CD14-positive monocyte (primary cell): ENCODE measurements around the gene PEX10. TPM values are rescaled to one million over a fixed set of nuclear protein-coding genes. Genes with fewer than 3 reads are reported as not detected.

Source experiments
- DNase-seq, 3 donors: peaks; one replicate each; pipeline ENCODE4 v3.0.0-alpha.2; 2011 to 2022
- H2AFZ ChIP-seq: 2 replicates; pipeline ENCODE4 v1.6.0; 2012; ENCODE audit warnings: mild to moderate bottlenecking, low read depth, low read length, inconsistent platforms; ENCODE audit not compliant: insufficient read depth, poor library complexity, severe bottlenecking
- H3K27ac ChIP-seq, 2 donors: 1 replicate in 1 of 2; 2 replicates in 1 of 2; pipeline ENCODE4 v1.5.1; 2012 to 2013; ENCODE audit warnings: low read length in 2 of 2, control low read depth in 1 of 2, inconsistent platforms in 1 of 2, low read depth in 1 of 2, mild to moderate bottlenecking in 1 of 2
- H3K27me3 ChIP-seq, 2 donors: one replicate each; pipeline versions ENCODE4 v1.6.0 to v1.6.1; 2011 to 2013; ENCODE audit warnings: low read length in 2 of 2; ENCODE audit not compliant: control insufficient read depth in 2 of 2, insufficient read depth in 2 of 2
- H3K36me3 ChIP-seq, 2 donors: replicated peaks in 1 of 2; 1 replicate in 1 of 2; 2 replicates in 1 of 2; pipeline versions ENCODE4 v1.5.1 to v1.6.1; 2012 to 2013; ENCODE audit warnings: low read length in 2 of 2, control low read depth in 1 of 2, inconsistent platforms in 1 of 2, mild to moderate bottlenecking in 1 of 2; ENCODE audit not compliant: insufficient read depth in 2 of 2, control insufficient read depth in 1 of 2
- H3K4me1 ChIP-seq, 2 donors: 1 replicate in 1 of 2; 2 replicates in 1 of 2; pipeline versions ENCODE4 v1.5.1 to v1.6.1; 2012 to 2013; ENCODE audit warnings: low read length in 2 of 2, control low read depth in 1 of 2, inconsistent platforms in 1 of 2, mild to moderate bottlenecking in 1 of 2, moderate library complexity in 1 of 2; ENCODE audit not compliant: insufficient read depth in 2 of 2, control insufficient read depth in 1 of 2
- H3K4me2 ChIP-seq: replicated peaks from 2 replicates; pipeline ENCODE3; 2012; ENCODE audit warnings: low read length, moderate library complexity, mild to moderate bottlenecking; ENCODE audit not compliant: poor library complexity, severe bottlenecking; ENCODE audit errors: extremely low read depth
- H3K4me3 ChIP-seq, 3 experiments: fragments of 200-600 bp in 1 of 3; sonication (generic) in 1 of 3; replicated peaks in 1 of 3; 1 replicate in 2 of 3; 2 replicates in 1 of 3; pipeline ENCODE4 v1.5.1; 2011 to 2013; ENCODE audit warnings: low read length in 3 of 3, mild to moderate bottlenecking in 3 of 3, control low read depth in 2 of 3, low read depth in 2 of 3, inconsistent platforms in 1 of 3, moderate library complexity in 1 of 3
- H3K79me2 ChIP-seq: 2 replicates; pipeline ENCODE4 v1.6.0; 2012; ENCODE audit warnings: mild to moderate bottlenecking, control low read depth, inconsistent platforms, low read length, moderate library complexity; ENCODE audit not compliant: insufficient read depth
- H3K9ac ChIP-seq: 2 replicates; pipeline ENCODE4 v1.6.0; 2017; ENCODE audit warnings: low read length, mild to moderate bottlenecking; ENCODE audit not compliant: insufficient read depth, poor library complexity, severe bottlenecking
- H3K9me3 ChIP-seq, 2 donors: replicated peaks in 1 of 2; 1 replicate in 1 of 2; 2 replicates in 1 of 2; pipeline versions ENCODE4 v1.5.1 to v1.6.1; 2012 to 2013; ENCODE audit warnings: low read length in 2 of 2, control low read depth in 1 of 2; ENCODE audit not compliant: control insufficient read depth in 1 of 2, insufficient read depth in 1 of 2
- H4K20me1 ChIP-seq: 2 replicates; pipeline ENCODE4 v1.6.0; 2012; ENCODE audit warnings: mild to moderate bottlenecking, low read length, control low read depth, moderate library complexity; ENCODE audit not compliant: insufficient read depth
- H3K27ac Mint-ChIP-seq, 7 donors: one replicate each; pipeline ENCODE4 v1.8.0; 2020; ENCODE audit warnings: mild to moderate bottlenecking in 7 of 7, mixed read lengths in 7 of 7, moderate library complexity in 6 of 7, inconsistent platforms in 2 of 7
- H3K27me3 Mint-ChIP-seq, 3 donors: one replicate each; pipeline ENCODE4 v1.8.0; 2021 to 2022; ENCODE audit warnings: low read depth in 3 of 3, mild to moderate bottlenecking in 3 of 3, mixed read lengths in 3 of 3, moderate library complexity in 3 of 3, inconsistent platforms in 1 of 3
- H3K36me3 Mint-ChIP-seq, 2 donors: one replicate each; pipeline ENCODE4 v1.8.0; 2020; ENCODE audit warnings: mixed read lengths in 2 of 2, inconsistent platforms in 1 of 2, mild to moderate bottlenecking in 1 of 2
- H3K4me1 Mint-ChIP-seq: one replicate; pipeline ENCODE4 v1.8.0; 2020; ENCODE audit warnings: mild to moderate bottlenecking, mixed read lengths
- H3K4me3 Mint-ChIP-seq, 2 donors: one replicate each; pipeline ENCODE4 v1.8.0; 2020; ENCODE audit warnings: mild to moderate bottlenecking in 2 of 2, mixed read lengths in 2 of 2, moderate library complexity in 1 of 2
- H3K9me3 Mint-ChIP-seq, 7 donors: one replicate each; pipeline ENCODE4 v1.8.0; 2020 to 2022; ENCODE audit warnings: mixed read lengths in 7 of 7, mild to moderate bottlenecking in 6 of 7, moderate library complexity in 6 of 7, inconsistent platforms in 2 of 7
- WGBS: methylation state at CpG from one replicate; pipeline ENCODE4 v1.1.5; 2013; ENCODE audit warnings: missing lambda C conversion rate; ENCODE audit not compliant: insufficient coverage; 5-methylcytosine and 5-hydroxymethylcytosine counted together
- intact Hi-C, 2 donors: fragments of 100-400 bp; cut with micrococcal nuclease; formaldehyde crosslinking; loops; one replicate each; pipeline versions ENCODE4 v1.15.0 to v1.15.1; 2023
- polyA plus RNA-seq, 3 donors: library from polyadenylated mRNA; depleted of rRNA in 1 of 3; unstranded in 2 of 3; stranded (reverse) in 1 of 3; fragments of 300-500 nt in 2 of 3; fragments of >200 nt in 1 of 3; fragmentation: Illumina TruSeq in 2 of 3; gene quantifications; 1 replicate in 2 of 3; 2 replicates in 1 of 3; pipeline ENCODE4 v1.2.3, GENCODE V29; 2012 to 2021
- TF ChIP-seq, protein P1 (sequence below): fragments of 200-600 bp; IDR thresholded peaks from one replicate; pipeline ENCODE4 v1.8.0; 2022; ENCODE audit warnings: antibody characterized with exemption, mild to moderate bottlenecking

PEX10 gene
- polyA plus RNA-seq, 3 donors: 7.0 to 10.5 (median 8.2) TPM

DNA sequence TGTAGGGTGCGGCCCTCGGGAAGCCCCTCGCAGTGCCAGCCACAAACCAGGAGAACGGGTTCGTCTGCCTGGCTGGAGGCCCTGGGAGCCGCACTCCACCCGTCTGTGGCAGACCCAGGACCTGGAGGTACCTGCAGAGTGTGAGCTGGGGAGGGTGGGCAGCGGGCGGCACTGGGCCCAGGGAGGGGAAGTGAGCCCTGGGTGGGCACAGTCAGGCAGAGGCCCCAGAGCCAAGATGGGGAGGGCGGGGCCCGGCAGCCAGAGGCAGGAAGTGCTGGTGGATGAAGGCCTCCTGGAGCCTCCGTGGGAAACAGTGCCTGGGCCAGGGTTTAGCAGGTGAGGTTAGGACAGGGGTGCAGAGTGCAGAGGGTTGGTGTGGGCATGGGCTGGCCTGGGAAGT is 4.0 kb upstream of the PEX10 start:
- Mint-ChIP-seq H3K36me3 (no peaks in the 10 kb centered on the region), H3K27ac (no peak overlapping the region), H3K9me3 (peaks cover 0 to 4% (median 0%) of the 10 kb centered on the region in 7 donors), H3K4me3 (peak overlapping the region; percentile 51 to 67), H3K27me3 (peaks cover 27 to 53% (median 28%) of the 10 kb centered on the region in 3 donors), H3K4me1 (peaks cover 18% of the 10 kb centered on the region)
- Histone ChIP-seq H3K9me3 (no peaks in the 10 kb centered on the region), H3K4me1 (peaks cover 24 to 46% of the 10 kb centered on the region in 2 donors), H3K9ac (no peak overlapping the region), H4K20me1 (no peaks in the 10 kb centered on the region), H3K79me2 (peaks cover 5% of the 10 kb centered on the region), H3K27ac (no peak overlapping the region), H3K36me3 (no peaks in the 10 kb centered on the region), H3K4me3 (peak overlapping the region in 1 of 3 experiments; percentile 30), H3K4me2 (peak overlapping the region; percentile 44), H3K27me3 (peaks cover 0 to 13% of the 10 kb centered on the region in 2 donors), H2AFZ (peak overlapping the region; percentile 13)
- TF ChIP-seq, protein P1, sequence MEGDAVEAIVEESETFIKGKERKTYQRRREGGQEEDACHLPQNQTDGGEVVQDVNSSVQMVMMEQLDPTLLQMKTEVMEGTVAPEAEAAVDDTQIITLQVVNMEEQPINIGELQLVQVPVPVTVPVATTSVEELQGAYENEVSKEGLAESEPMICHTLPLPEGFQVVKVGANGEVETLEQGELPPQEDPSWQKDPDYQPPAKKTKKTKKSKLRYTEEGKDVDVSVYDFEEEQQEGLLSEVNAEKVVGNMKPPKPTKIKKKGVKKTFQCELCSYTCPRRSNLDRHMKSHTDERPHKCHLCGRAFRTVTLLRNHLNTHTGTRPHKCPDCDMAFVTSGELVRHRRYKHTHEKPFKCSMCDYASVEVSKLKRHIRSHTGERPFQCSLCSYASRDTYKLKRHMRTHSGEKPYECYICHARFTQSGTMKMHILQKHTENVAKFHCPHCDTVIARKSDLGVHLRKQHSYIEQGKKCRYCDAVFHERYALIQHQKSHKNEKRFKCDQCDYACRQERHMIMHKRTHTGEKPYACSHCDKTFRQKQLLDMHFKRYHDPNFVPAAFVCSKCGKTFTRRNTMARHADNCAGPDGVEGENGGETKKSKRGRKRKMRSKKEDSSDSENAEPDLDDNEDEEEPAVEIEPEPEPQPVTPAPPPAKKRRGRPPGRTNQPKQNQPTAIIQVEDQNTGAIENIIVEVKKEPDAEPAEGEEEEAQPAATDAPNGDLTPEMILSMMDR: no peak
- 3% methylated on average over 12 of the region's 12 CpGs for WGBS
- no peak for DNase-seq
- intact Hi-C loops: loop anchor here in 1 of 2 donors (5.0 to 10.0 kb wide), 2 partner anchors 366 to 388 kb away; partner anchors contain the start of gene TTC34

DNA sequence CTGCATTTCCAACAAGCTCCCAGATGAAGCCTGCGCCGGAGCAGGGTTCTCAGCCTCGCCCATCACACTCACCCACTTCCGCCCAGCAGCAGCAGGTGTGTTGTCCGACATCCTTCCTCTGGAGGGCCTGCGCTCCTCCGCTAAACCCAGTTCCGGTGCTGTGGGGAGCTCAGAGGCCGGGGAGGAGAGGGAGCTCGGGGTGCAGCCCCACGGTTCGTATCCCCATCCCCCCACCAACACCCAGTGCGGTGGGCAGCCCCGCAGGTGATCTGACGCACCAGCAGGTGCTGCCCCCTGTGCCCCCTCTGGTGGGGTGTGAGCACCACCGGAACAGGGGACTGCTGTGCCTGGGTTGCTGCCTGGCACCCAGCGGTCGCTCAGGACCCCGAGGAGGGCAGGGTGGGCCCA is 3.4 kb upstream of the PEX10 start:
- peak overlapping the region in 1 of 2 donors; percentile 75 for H3K4me3 Mint-ChIP-seq
- H3K4me3 ChIP-seq: peak overlapping the region in 1 of 3 experiments; percentile 30
- H3K36me3 ChIP-seq: no peaks in the 10 kb centered on the region
- no peak for DNase-seq
- H3K27me3 ChIP-seq: peaks cover 0 to 13% of the 10 kb centered on the region in 2 donors
- H3K36me3 Mint-ChIP-seq: no peaks in the 10 kb centered on the region
- H3K4me1 Mint-ChIP-seq: peaks cover 19% of the 10 kb centered on the region
- H2AFZ ChIP-seq: peak overlapping the region; percentile 13
- 0% methylated on average over 1 of the region's 19 CpGs for WGBS
- H3K27me3 Mint-ChIP-seq: peaks cover 27 to 53% (median 28%) of the 10 kb centered on the region in 3 donors
- peaks cover 0 to 4% (median 0%) of the 10 kb centered on the region in 7 donors for H3K9me3 Mint-ChIP-seq
- TF ChIP-seq, protein P1: no peak
- H3K9me3 ChIP-seq: no peaks in the 10 kb centered on the region
- H3K27ac Mint-ChIP-seq: no peak overlapping the region
- intact Hi-C loops: loop anchor here (2.0 to 10.0 kb wide), 3 partner anchors 231 to 389 kb away; partner anchors contain the start of gene TTC34 (in 1 of the 2)
- no peak overlapping the region for H3K27ac ChIP-seq
- peaks cover 24 to 46% of the 10 kb centered on the region in 2 donors for H3K4me1 ChIP-seq
- no peak overlapping the region for H3K9ac ChIP-seq
- peaks cover 5% of the 10 kb centered on the region for H3K79me2 ChIP-seq
- H4K20me1 ChIP-seq: no peaks in the 10 kb centered on the region
- H3K4me2 ChIP-seq: peak overlapping the region; percentile 44
